GM15510 (cell line): ENCODE data around the gene AQP2.

Experiments used
- POLR2A ChIP-seq: IDR thresholded peaks from 3 replicates; pipeline ENCODE4 v1.6.1; 2011; ENCODE audit warnings: borderline replicate concordance; ENCODE audit not compliant: insufficient read length; ENCODE audit errors: extremely low read depth

The AQP2 gene

DNA sequence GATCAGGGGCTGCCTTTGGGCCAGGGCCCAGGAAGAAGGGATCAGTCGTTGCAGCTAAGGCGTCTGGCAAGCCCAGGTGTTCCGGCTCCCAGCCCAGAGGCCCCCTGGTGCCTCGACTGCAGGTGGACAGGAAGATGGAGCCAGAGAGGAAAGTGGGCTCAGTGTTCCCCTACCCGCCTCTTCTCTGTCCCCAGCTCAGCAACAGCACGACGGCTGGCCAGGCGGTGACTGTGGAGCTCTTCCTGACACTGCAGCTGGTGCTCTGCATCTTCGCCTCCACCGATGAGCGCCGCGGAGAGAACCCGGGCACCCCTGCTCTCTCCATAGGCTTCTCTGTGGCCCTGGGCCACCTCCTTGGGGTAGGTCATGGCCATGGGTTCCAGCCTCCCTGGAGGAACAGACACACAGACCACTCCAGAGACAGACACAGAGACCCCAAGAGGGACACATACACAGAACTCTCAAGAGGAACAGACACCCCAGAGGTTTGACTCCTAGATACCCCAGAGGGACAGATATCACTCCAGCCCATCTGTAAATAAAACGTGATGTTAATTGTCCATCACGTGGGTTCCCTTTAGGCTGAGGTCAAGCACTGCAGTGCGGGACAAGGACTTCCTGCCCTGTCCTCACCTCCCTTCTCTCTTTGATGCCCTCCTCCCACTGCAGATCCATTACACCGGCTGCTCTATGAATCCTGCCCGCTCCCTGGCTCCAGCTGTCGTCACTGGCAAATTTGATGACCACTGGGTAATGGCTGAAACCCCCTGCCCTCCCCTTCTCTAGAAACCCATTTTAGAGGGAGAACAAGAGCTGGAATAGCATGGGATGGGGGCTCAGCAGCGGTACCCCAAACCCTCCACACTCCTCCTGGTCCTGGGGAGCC is 3.7 kb downstream of the AQP2 start:
- no peak for TF ChIP-seq POLR2A

- TF ChIP-seq POLR2A, result no peak
These were observed 4.6 kb downstream of the AQP2 start for GRCh38 chr12:49954863-49955830.

GRCh38 chr12:49955899-49956662 is 5.5 kb downstream of the AQP2 start:
- TF ChIP-seq POLR2A, result no peak

DNA sequence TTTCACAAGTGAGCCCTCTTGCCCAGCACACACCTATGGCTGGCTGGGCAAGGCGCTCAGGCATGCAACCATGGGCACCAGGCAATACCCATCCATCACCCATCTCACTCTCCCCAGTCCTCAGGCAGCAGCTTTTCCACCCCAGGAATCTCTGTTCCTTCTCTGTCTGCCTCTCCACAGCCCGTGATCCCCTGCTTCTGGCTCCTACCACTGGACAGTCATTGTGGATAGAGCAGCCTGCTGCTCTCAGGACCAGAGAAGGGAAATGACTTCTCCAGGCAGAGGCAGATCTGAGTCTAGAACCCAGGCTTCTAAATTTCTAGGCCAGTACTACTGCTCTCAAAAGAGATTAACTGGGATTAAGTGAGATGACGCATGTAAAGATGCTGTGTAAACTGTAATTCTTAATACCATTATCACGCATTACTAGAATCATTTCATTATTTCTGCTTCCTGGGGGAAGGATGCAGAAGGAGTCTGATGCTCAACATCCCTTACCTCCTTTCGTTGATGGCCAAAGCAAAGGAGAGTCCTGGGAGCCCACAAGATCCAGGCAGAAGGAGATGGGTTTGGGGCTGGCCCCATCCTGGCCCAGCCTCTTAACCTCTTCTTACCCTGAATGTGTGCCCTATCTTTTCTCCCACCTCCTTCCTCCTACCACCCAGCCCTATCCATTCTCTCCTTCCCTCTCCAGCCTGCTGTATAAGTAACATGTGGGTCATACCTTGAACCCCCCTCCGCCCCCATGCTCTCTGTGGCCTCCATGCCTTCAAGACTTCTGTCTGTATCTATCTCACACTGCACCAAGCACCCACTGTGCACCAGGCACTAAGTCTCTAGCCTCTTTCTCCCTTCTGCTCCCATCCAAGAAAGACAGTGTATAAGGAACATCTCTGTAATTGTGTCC is 6.4 kb downstream of the AQP2 start:
- TF ChIP-seq POLR2A, result no peak

DNA sequence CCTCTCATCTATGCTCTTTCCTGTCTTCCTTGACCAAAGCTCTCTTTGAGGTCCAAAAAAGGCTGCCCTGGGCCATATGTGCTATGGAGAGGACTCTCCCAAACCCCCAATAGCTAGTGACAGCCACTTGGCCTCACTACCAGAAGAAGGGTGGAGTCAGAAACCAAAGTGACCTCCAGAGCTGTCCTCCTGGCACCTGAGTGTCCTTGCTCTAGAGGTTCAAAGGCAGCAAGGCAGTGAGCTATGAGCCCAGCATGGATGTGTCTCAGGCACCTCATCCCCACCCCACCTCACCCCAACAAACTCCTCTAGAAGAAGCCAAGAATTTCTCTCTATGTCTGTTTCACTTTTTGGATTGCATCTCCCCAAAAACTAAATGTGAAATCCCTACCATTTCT is 7.0 kb downstream of the AQP2 start:
- no peak for TF ChIP-seq POLR2A

DNA sequence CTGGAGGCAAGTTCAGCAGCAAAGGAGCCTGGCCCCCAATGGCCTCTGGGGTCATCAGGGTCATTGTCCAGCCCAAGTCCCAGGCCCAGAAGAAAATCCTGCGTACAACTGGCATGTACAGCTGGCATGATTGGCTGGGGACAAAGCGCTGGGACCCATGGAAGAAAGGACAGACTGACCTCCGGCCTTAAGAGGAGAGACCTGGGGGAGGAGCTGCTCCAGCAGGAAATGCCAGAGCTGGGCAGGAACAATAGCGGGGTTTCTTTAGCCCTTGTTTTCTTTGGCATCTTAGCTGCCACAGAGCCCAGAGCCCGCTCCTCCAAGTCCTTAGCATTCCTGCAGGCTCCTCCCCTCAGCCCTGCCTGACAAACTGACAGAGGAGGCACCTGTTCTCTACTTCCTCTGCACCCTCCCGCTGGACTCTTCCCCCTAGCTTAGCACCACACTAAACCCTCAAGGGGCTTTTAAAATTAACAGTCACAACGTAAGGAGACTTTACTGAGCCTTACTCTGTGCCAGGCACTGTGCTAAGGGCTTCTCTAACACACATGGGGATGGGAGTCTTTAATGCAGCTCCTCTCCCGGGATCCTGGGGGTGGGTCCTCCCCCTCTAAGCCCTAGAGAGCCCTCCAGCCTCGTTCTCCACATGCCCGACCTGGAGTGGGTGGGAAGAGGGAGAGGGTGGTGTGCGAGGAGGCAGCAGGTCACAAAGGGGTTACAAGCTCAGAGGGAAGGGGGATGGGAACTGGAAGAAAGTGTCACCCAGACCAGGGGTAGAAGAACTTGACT is 9.3 kb downstream of the AQP2 start:
- TF ChIP-seq POLR2A, result no peak

GRCh38 chr12:49960474-49961110 is 10.1 kb downstream of the AQP2 start:
- no peak for TF ChIP-seq POLR2A

- TF ChIP-seq POLR2A, result no peak
These were observed 10.8 kb downstream of the AQP2 start, which contains the start of gene AQP5 for GRCh38 chr12:49961111-49961922. Gene AQP5, plus strand, starts transcription at chr12:49961872. Its CDS starts 146 bp downstream, at chr12:49962018.

- no peak for TF ChIP-seq POLR2A
These were observed 11.6 kb downstream of the AQP2 start for GRCh38 chr12:49961993-49962764.

DNA sequence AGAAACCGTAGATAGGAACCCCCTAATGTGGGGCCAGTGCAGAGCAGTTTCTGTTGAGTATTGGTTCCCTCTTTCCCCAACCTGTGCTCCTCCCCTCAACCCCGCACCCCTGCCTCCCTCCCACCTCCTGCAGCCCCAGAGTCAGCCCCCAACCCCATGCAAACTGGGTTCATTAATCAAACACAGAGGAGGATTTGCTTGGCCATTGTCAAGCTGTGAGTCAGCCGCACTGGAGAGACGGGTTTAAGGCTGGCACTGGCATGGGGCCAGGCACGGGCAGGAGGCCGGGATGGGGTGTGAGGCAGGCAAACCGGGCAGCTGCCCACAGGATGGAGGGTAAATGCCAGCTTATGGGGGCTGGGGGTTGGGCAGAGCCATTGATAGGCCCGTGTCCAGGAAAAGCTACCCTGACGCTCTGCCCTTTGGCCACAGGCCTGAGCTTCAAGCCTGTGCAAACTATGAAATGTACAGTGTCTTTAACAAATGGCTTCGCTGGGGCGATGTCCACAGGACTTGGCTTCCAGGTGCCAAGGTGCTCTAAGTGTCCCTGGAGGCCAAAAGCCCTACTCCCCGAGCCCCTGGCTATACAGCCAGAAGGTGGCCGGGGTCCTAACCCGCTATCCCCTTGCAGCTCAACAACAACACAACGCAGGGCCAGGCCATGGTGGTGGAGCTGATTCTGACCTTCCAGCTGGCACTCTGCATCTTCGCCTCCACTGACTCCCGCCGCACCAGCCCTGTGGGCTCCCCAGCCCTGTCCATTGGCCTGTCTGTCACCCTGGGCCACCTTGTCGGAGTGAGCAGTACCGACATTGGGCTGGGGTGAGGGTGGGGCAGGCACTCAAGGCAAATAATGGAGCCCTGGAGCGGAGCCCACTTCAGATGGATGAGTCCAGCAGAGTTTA is 12.6 kb downstream of the AQP2 start:
- no peak for TF ChIP-seq POLR2A
